Fibroblast of the conjunctiva (primary cell): ENCODE data around the gene PSMA7.
A peak's percentile ranks its signal among the peaks of the same experiment; 100 is the strongest.

Source experiments
- DNase-seq: peaks from one replicate; pipeline ENCODE4 v3.0.0-alpha.2; 2010; ENCODE audit warnings: low read depth

The PSMA7 gene

DNA sequence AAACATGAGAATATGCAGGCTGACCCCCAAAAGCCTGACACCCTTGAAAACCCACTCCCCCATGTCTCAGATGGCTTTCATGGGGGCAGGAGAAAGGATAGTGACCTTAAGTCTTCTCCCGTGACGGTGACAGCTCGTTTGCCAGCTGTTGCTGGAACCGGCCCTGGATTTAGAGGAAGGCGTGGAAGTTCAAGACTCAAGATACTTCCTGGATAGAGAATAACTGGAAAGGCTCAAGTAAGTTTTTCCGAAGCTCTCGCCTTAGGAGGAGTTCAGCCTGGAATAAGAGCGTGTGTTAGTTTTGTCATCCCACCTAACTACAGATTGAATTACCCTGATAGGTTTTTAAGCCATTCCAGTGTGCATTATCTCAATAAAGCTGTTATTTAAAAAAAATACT is 28.1 kb upstream of the PSMA7 start:
- DNase-seq, result no peak

DNA sequence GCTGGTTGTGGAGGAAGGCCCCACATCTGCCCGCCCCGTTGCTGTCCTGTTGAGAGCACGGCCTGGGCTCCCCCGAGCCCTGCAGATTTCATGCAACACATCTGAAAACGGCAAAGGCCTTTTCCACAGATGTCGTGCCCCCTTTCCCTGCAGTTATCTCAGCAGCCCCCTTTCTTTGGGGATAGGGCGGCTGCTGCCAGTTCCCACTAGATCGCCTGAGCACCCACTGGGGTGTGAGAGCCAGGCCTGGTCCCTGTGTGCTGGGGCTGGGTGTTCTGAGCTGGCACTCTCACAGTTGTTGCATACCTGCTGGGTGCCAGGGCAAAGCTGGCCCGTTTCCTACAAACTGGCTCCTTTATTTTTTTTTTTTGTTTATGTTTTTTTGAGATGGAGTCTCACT is 27.3 kb upstream of the PSMA7 start:
- no peak for DNase-seq

DNA sequence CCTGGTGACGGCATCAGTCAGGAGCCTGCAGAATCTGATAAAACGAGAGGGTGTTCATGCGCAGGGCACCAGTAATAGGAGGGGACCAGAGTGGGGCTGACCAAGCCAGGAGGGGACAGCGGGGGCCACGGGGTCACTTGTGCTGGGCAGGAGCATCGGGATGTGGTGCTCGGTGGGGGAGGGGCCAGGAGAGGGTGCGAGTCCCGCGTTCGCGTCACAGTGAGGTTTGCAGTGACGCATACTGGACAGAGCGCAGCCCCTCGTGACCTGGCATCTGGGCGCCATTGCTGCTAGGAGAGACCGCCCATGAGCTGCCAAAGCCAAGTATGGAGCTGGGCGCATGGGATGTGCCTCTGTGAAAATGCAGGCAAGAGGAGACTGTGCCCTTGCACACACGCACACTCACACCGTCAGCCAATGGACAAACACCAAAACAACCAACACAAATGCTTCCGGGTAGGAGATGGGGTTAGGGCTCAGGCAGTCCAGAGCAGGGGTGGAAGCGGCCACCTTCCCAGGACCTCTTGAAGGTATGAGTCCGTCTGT is 25.8 kb upstream of the PSMA7 start:
- DNase-seq, result no peak

DNA sequence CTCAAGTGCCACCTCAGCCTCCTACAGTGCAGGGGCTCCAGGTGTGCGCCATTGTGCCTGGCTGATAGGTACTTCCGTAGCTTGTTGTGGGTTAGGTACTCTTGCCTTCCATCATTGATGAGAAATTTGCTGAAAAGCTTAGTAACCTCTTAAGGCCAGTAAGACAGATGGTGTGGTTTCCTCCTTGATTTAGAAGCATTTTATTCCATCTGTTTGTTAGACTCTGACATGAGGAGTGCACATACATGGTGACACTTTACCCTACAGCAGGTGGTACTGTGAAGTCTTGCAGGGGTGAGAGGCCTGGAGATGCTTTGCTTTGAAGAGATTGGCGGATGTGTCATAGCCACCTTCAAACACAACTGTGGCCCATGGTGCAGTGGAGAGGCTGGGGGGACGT is 24.9 kb upstream of the PSMA7 start:
- DNase-seq, result no peak

- DNase-seq, result no peak
Observed at GRCh38 chr20:62167474-62167873, 24.3 kb upstream of the PSMA7 start.

GRCh38 chr20:62165762-62166399 is 22.7 kb upstream of the PSMA7 start:
- DNase-seq, result no peak

DNA sequence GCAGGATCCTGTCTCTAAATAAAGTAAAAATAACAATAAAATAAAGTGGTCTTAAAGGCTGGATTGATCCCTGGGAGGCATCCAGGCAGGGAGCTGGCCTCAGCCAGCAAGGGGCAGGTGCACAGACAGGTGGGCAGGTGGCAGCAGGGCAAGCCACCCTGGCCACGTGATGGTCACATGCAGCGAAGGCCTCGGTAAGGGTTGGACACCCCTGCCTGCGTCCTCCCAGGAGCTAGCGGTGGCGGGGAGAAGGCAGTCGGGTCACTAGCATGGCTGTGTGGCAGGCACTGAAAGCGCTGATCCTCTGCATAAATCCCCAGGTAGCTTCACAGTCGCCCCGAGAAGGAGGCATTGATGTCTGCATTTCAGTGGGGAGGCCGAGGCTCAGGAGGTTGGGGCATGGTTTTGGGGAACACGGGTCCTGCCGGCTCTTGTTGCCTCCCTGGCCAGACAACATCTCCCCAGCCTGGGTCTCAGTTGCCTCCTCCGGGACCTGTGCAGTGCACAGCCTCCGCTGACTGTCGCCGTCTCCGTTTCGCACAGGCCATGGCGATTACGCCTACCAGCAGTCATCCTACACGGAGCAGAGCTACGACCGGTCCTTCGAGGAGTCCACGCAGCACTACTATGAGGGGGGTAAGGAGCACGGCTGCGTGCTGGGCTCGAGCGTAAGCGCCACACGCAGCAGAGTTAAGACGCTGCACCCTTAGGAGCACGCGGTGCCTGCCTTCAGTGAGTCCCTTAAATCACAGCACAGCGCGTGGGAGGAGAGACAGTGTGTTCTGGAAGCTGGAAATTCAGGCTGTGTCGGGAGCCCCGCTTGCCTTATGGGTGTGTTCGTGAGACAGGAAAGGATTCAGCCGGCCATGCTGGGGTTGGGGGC is 21.9 kb upstream of the PSMA7 start:
- no peak for DNase-seq

DNA sequence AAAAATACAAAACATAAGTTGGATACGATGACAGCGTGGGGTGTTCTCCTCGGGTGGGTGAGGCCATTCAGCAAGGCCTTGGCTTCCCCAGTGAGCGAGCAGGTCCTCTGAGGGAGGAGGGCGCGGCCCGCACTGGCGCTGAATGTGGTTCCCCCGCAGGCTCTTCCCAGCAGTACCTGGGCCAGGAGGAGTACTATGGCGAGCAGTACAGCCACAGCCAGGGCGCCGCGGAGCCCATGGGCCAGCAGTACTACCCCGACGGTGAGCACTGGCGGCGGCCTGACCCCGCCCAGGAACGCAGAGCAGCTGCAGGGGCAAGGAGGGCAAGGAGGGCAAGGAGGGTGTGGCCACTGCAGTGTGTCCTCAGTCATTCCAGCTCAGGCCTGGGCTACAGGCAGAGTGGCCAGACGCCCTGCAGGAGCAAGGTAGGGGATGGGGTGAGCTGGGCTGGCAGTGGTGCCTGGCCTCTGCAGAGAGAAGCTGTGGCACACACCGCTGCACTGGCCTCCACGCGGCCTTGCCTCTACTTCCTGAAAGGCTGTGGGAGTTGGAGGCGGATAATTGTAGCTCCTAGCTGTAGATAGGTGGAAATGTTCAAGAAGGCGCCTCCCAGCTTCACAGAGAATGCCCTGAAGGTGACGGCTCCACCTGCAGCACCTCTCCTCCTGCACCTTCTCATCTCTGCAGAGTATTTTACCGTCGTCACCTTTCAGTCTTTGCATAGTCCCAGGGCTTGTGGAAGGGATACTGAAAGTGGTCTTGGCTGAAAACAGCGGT is 21.0 kb upstream of the PSMA7 start:
- DNase-seq, result no peak

DNA sequence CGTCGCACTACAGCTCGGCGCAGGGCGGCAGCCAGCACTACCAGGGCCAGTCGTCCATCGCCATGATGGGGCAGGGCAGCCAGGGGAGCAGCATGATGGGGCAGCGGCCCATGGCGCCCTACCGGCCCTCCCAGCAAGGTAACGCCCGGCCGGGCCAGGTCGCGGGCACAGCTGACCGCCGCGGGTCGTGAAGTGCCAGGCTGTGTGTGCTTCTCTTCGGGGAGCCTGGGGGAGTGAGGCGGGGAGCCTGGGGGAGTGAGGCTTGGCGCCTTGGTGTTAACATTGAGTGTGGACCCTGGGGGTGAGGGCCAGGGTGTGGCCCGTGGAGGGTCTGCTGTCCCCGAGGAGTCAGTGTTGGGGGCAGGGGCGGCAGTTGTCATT is 20.3 kb upstream of the PSMA7 start:
- DNase-seq, result no peak

GRCh38 chr20:62162765-62163484 is 19.7 kb upstream of the PSMA7 start:
- DNase-seq, result no peak

- no peak for DNase-seq
Observed at GRCh38 chr20:62161347-62161746, 18.2 kb upstream of the PSMA7 start.

- DNase-seq, result no peak
Observed at GRCh38 chr20:62160876-62161275, 17.7 kb upstream of the PSMA7 start.

GRCh38 chr20:62160253-62160652 is 17.1 kb upstream of the PSMA7 start:
- DNase-seq, result no peak

GRCh38 chr20:62159839-62160238 is 16.6 kb upstream of the PSMA7 start:
- DNase-seq, result no peak

DNA sequence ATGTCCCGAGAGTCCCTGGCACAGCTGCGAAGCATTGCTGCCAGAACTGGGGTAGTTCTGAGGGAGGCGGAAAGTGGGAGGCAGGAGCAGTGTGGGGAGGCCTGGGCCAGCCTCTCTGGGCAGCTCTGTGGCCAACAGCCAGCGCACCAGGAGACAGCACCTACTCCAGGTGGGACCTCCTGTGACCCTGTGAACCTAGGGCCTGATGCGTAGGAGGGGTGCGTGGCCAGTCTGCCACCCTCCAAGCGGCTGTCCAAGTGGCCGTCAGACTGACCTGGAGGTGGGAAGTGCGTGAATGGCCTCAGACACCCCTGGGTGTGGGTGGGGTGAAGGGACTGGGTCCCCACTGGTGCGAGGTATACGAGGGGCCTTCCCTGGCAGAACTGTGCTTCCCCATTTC is 15.9 kb upstream of the PSMA7 start:
- DNase-seq, result no peak

DNA sequence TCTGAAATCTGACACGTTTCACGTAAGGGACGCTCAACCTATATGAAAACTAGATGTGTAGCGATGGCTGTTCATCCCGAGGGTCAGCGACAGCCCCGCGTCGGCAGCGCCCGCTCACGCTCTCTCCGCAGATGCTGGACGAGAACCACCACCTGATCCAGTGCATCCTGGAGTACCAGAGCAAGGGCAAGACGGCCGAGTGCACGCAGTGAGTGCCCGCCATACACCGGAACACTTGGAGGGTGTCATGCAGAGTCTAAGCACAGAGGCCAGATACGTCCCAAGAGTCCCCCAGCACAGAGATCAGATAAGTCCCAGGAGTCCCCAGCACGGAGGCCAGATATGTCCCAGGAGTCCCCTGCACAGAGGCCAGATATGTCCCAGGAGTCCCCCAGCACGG is 15.3 kb upstream of the PSMA7 start:
- no peak for DNase-seq

GRCh38 chr20:62158088-62158400 is 14.8 kb upstream of the PSMA7 start:
- DNase-seq, result no peak

GRCh38 chr20:62157387-62158087 is 14.3 kb upstream of the PSMA7 start:
- DNase-seq, result no peak

- DNase-seq, result peak; percentile 27
Observed at GRCh38 chr20:62156592-62157386, 13.6 kb upstream of the PSMA7 start.

DNA sequence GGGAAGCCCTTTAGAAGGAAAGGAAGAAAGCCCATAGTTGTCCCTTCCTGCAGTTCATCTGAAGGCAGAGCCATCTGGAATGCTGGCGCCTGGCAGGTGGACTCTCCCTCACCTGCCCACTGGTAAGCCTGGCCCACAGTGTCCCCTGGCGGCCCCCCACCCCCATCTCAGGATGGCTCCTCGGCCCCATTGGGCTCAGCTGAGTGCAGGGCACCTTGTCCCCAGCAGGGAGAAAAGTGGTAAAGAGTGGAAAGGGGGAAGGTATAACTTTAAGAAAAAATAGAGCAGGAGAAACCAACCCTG is 13.0 kb upstream of the PSMA7 start:
- DNase-seq, result no peak
